ENCODE measurements around the gene LRRC4C.

GRCh38 chr11:41404109-41404508 lies 55.3 kb downstream of the LRRC4C start:
- TF ChIP-seq CTCF (IDR thresholded peaks at IDR 0.05) (no peak), REST (IDR thresholded peaks at IDR 0.05; ENCODE audit: insufficient read depth in 1 of 2, low read depth in 2 of 2, low read length in 1 of 2) (no peak), POLR2AphosphoS5 (IDR thresholded peaks at IDR 0.05; ENCODE audit: low read depth, low read length) (no peak), TCF7L2 (IDR thresholded peaks at IDR 0.05; ENCODE audit: low read depth, low read length) (no peak), SIN3A (IDR thresholded peaks at IDR 0.05; ENCODE audit: borderline replicate concordance, insufficient read depth, low read depth, low read length) (no peak)

Data from Panc1 (cell line).